Fibroblast of gingiva (primary cell): Measurements from ENCODE around the gene DNAJB6.

Experiments
- DNase-seq: peaks from one replicate; pipeline ENCODE4 v3.0.0-alpha.2; 2011; ENCODE audit warnings: low read depth

The DNAJB6 gene

GRCh38 chr7:157428554-157428945 lies 91.7 kb downstream of the DNAJB6 start:
- no peak for DNase-seq

GRCh38 chr7:157429001-157429679 lies 92.3 kb downstream of the DNAJB6 start:
- no peak for DNase-seq

DNA sequence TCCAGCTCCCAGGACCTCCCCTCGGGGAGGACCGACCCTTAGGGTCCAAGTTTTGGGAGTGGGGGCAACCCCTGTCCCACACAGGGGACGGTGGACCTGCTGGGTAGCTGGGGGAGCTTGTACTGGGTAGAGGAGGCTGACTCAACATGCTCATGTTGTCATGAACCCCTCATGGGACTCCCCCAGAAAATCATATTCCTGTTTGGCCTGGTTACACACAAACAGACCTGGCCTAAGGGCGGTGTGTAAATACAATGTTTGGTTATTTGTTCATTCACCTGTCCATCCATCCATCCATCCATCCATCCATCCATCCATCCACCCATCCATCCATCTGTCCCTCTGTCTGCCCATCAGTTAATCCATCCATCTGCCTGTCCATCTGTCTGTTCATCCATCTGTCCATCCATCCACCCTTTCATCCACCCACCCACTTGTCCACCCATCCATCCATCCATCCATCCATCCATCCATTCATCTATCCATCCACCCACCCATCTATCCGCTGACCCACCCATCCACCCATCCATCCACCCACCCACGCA lies 92.9 kb downstream of the DNAJB6 start:
- no peak for DNase-seq

DNA sequence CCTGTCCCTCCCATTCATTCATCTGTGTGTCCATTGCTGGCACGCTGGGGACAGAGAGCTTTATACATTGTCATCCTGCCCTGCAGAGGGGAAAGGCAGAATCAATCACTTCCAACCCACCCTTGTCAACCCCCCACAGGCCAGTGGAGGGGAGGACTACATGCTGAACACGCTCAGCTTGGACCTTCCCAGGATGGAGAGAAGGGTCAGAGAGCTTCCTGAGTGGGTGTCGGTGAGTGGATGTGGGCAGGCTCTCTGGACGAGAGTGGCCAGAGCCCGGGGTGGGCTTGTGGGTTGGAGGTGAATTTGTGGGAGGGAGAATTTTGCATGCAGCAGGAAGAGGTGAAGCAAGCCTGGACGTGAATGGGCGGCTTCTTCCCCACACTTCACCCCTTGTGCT lies 93.9 kb downstream of the DNAJB6 start:
- no peak for DNase-seq

DNA sequence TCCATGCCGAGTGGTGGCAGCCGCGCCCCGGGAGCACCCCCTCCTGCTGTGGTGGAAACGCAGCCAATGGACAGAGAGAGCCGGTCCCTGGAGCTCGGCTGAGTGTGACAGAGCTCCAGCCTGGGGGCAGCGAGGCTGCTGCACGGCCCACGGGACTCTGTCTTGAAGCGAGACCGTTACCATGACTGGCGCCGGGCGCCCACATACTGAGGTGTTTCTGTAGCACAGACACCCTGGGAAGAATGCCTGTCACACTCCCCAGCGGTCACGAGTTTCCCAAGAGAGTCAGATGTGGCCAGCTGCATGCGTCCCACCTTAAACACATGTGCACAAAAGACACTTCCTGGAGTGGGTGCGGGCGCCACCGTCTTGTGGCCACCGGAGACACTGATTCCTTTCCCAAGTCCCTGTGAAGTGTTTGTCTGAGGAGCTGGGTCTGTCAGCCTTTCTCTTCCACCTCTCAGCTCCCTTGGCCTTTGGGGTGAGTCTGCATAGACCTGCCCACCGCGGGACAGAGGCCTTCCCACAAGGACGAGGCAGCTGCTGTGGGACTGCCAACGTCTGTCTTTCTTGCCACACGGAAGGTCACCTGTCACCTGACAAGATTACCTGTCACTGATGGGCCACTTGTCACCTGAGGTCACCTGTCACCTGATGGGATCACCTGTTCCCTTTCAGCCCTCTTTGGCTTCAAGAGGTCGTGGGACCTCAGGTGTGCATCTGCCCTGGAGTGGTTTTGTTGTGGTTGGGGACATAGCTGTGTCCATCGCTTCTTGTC lies 94.6 kb downstream of the DNAJB6 start:
- DNase-seq, result no peak

GRCh38 chr7:157431951-157432540 lies 95.2 kb downstream of the DNAJB6 start:
- no peak for DNase-seq

DNA sequence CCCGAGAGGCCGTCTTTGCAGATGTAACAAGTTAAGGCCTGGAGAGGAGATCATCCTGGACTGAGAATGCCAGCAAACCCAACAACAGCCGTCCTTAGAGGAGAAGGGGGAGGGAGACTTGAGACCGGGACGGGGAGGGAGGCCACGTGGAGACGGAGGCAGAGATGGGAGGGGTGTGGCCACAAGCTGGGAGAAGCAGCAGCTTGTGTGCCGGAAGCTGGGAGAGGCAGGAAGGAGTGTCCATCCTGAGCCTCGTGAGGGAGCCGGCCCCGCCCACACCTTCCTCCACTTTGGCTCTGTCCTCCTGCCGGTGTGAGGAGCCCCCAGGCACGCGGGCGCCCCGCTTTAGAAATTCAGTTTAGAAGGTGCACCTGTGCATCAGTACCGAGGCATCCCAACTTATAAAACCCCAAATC lies 95.7 kb downstream of the DNAJB6 start:
- peak; percentile 14 for DNase-seq

- DNase-seq, result no peak
Measured at GRCh38 chr7:157432957-157433576, 96.3 kb downstream of the DNAJB6 start.

DNA sequence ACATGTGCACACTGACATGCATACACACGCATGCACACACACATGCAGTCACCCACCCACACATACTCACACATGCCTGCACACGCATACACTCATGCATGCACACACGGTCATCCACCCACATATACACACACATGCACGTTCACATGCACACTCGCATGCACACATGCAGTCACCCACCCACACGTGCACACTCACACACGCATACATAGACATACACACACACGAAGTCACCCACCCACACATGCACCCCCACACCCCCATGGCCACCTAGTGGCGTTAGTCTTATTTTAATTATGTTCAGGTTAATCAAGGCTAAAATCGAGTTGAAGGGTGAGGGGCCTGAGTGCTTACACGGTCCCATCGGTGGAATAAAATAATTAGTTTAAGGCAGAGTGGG lies 96.8 kb downstream of the DNAJB6 start:
- DNase-seq, result no peak

- DNase-seq, result no peak
Measured at GRCh38 chr7:157434231-157434630, 97.4 kb downstream of the DNAJB6 start.

DNA sequence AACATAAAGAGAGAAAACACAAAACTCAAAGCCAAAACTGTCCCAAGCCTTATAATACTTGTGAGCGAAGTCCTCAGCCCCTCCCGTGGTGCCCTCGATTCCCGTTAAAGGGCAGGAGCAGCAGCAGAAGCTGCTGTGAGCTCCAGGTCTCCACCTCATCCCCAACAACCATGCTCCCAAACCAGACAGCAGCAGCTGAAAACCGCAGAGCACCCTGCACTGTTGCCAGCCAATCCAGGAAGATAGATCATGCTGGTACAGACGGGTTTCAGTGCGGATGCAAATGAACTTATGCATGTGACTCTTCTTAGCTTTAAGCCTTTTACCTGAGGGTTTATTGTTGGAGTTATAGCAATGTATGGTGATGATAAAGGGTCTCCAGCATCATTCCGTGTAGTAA lies 97.9 kb downstream of the DNAJB6 start:
- DNase-seq, result no peak

DNA sequence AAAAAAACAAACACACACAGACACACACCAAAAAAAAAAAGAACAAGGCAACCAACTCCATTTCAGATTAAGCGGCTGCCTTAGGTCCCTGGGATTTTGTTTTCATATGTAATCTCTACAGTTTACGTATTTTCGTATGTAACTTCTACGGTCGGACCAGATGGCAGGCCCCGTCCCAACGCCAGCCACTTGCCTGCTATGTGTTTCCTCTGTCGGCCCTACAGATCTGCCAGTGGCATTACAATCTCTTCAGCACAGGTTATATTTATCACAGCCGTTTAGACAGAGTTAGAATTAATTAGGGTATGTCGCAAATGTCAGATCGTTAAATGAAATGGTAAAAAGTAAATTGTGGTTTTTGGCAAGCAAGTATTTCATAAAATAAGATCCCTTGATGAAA lies 99.3 kb downstream of the DNAJB6 start:
- no peak for DNase-seq

- DNase-seq, result no peak
Measured at GRCh38 chr7:157436763-157437480, 100.1 kb downstream of the DNAJB6 start.

- DNase-seq, result no peak
Measured at GRCh38 chr7:157437519-157438061, 100.8 kb downstream of the DNAJB6 start.

- no peak for DNase-seq
Measured at GRCh38 chr7:157438121-157439025, 101.6 kb downstream of the DNAJB6 start.

DNA sequence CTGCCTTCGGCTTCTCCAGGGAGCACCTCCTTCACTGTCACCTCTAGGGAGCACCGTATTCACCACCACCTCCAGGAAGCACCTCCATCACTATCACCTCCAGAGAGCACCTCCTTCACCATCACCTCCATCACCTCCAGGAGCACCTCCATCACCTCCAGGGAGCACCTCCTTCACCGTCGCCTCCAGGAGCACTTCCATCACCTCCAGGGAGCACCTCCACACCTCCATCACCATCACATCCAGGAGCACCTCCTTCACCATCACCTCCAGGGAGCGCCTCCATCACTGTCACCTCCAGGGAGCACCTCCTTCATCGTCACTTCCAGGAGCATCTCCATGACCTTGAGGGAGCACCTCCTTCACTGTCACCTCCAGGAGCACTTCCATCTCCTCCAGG lies 102.3 kb downstream of the DNAJB6 start:
- no peak for DNase-seq

DNA sequence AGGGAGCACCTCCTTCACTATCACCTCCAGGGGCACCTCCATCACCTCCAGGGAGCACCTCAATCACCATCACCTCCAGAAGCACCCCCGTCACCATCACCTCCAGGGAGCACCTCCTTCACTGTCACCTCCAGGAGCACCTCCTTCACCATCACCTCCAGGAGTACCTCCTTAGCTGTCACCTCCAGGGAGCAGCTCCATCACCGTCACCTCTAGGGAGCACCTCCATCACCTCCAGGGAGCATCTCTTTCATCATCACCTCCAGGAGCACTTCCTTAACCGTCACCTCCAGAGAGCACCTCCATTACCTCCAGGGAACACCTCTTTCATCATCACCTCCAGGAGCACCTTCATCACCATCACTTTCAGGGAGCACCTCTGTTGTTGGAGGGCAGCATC lies 103.0 kb downstream of the DNAJB6 start:
- no peak for DNase-seq

GRCh38 chr7:157440346-157441022 lies 103.7 kb downstream of the DNAJB6 start:
- DNase-seq, result no peak

GRCh38 chr7:157441023-157441399 lies 104.2 kb downstream of the DNAJB6 start:
- DNase-seq, result no peak

GRCh38 chr7:157442456-157442855 lies 105.7 kb downstream of the DNAJB6 start:
- no peak for DNase-seq
